ENCODE data around the gene TCP10L. TPM values are rescaled to one million over a fixed set of nuclear protein-coding genes. Genes with fewer than 3 reads are reported as not detected.
A peak's percentile ranks its signal among the peaks of the same experiment; 100 is the strongest.

Gene TCP10L
- total and polyA plus RNA-seq, 2 of the 13 experiments (the other 11 are each of a cell fraction or from before 2014, with no cell fraction given), result 0.90 to 2.4 TPM

- TF ChIP-seq ZNF142 (CRISPR knock-in tag; IDR thresholded peaks at IDR 0.05) (no peak), ZNF782 (CRISPR knock-in tag; IDR thresholded peaks at IDR 0.05; ENCODE audit: borderline replicate concordance) (no peak), BCL3 (CRISPR knock-in tag; IDR thresholded peaks at IDR 0.05) (peak; percentile 91), NRL (CRISPR knock-in tag; IDR thresholded peaks at IDR 0.05; ENCODE audit: borderline replicate concordance) (peak; percentile 37; the same call in 1 of the 2 replicates), GLI4 (CRISPR knock-in tag; IDR thresholded peaks at IDR 0.05; ENCODE audit: borderline replicate concordance) (peak; percentile 50; the same call in 1 of the 2 replicates), ZFP36L2 (CRISPR knock-in tag; IDR thresholded peaks at IDR 0.05) (no peak), GFI1 (CRISPR knock-in tag; IDR thresholded peaks at IDR 0.05; ENCODE audit: borderline replicate concordance) (peak; percentile 100), FOSL2 (CRISPR knock-in tag; IDR thresholded peaks at IDR 0.05) (peak; percentile 89), ZBTB33 (CRISPR knock-in tag; IDR thresholded peaks at IDR 0.05) (no peak), NFKBIZ (CRISPR knock-in tag; IDR thresholded peaks at IDR 0.05) (peak; percentile 80; the same call in 1 of the 2 replicates), ZNF781 (CRISPR knock-in tag; IDR thresholded peaks at IDR 0.05; ENCODE audit: borderline replicate concordance, not compliant biosample characterization) (no peak), TCF7 (IDR thresholded peaks at IDR 0.05; ENCODE audit: low read depth) (peak; percentile 87), ZNF460 (CRISPR knock-in tag; IDR thresholded peaks at IDR 0.05; ENCODE audit: borderline replicate concordance) (no peak), ZIK1 (CRISPR knock-in tag; IDR thresholded peaks at IDR 0.05; ENCODE audit: borderline replicate concordance, low read depth) (no peak), CHD2 (IDR thresholded peaks at IDR 0.05; ENCODE audit: low read depth, low read length) (no peak), MAX (IDR thresholded peaks at IDR 0.05) (peak; percentile 64; the same call in 1 of the 2 replicates), PHF20 (CRISPR knock-in tag; IDR thresholded peaks at IDR 0.05) (no peak), PREB (CRISPR knock-in tag; IDR thresholded peaks at IDR 0.05) (no peak), ZNF546 (CRISPR knock-in tag; conservative IDR thresholded peaks at IDR 0.05) (no peak), ZNF674 (CRISPR knock-in tag; IDR thresholded peaks at IDR 0.05; ENCODE audit: low read depth) (no peak)
Measured at GRCh38 chr21:32592929-32593502, 7.7 kb upstream of the TCP10L start (continued).

Measured in HepG2 (cell line).